Brain pericyte (primary cell): ENCODE results near the gene SWI5.
"Not testable (repeated sequence)": the region's sequence is repeated elsewhere in the genome, so short reads cannot be mapped to it uniquely, and the experiment has no call there.

Experiments
- DNase-seq: peaks from one replicate; pipeline ENCODE4 v3.0.0-alpha.2; 2012; ENCODE audit warnings: low read depth, low spot score

Gene SWI5

DNA sequence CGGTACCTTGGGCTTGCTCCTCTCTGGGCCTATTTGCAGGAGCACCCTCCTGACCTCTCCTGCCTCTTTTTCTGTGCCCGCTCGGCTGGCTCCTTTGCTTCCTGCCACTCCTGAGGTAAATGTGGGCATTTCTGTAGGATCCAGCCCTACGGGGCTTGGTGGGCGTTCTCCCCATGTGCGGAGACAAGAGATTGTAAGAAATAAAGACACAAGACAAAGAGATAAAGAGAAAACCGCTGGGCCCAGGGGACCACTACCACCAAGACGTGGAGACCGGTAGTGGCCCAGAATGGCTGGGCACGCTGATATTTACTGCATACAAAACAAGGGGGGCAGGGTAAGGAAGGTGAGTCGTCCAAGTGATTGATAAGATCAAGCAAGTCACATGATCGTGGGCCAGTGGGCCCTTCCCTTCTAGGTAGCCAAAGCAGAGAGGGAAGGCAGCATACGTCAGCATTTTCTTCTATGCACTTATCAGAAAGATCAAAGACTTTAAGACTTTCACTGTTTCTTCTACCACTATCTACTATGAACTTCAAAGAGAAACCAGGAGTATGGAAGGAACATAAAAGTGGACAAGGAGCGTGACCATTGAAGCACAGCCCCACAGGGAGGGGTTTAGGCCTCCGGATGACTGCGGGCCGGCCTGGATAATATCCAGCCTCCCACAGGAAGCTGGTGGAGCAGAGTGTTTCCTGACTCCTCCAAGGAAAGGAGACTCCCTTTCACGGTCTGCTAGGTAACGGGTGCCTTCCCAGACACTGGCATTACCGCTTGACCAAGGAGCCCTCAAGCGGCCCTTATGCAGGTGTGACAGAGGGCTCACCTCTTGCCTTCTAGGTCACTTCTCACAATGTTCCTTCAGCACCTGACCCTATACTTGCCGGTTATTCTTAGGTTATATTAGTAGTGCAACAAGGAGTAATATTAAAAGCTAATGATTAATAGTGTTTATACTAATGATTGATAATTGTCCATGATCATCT is 3.3 kb downstream of the SWI5 start:
- not testable (repeated sequence) for DNase-seq

DNA sequence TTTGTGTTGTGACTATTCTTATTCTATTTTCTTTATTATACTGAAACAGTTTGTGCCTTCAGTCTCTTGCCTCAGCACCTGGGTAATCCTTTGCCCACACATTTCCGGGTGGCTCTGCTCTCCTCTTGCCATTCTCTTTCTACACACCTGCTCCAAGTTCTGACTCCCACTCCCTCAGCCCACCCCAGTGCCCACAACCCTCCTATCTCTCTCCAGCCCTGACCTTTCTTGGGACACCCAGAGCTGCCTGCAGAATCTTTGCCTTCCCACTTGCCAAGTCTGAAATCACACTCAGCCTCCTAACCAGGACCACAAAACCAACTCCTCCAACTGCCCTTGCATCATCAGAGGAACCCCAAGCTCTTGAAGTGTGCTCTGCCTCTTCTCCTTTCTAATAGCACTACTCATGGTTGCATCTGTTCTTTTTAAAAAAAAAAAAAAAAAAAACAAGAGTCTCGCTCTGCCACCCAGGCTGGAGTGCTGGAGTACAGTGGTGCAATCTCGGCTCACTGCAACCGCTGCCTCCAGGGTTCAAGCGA is 4.1 kb downstream of the SWI5 start:
- no peak for DNase-seq

DNA sequence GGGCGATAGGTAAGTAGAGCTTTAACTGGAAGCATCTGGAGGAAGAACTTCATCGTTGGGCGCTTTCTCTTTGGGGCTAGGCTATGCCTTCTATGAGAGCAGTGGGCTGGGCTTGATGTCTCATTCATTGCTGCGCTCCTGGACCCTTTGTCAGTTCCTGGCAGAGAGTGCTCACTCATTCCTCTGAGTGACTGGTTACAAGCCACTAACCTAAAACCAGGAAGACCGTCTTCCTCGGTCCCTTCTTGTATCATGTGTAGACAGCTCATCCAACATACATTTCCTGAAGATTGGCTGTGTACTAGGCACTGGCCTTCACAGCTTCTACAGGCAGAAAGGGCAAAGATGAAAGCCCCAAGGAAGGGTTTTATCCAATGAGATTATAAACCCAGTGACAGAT is 6.4 kb downstream of the SWI5 start:
- no peak for DNase-seq

- DNase-seq, result no peak
Measured at GRCh38 chr9:128285033-128285784, 9.1 kb downstream of the SWI5 start.

DNA sequence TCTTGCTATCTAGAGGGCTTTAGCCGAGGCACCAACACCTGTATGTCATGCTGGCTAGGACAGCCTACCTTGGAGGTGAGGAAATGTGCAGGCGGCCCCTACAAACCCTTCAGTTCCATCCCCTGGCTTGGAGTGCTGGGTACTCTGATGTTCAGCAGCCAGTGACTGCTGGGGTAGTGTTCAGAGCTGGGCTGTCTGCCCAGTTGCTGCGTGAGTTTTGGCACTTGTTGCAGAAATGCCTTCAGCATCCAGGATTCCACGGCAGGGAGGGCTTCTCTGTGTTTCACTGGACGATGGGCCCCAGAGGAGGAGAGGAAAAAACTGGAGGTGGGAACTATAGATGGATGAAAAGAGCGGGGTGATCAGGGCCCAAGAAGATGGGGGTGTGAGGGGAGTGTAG is 10.4 kb downstream of the SWI5 start:
- no peak for DNase-seq

- no peak for DNase-seq
Measured at GRCh38 chr9:128288273-128289004, 12.4 kb downstream of the SWI5 start.

DNA sequence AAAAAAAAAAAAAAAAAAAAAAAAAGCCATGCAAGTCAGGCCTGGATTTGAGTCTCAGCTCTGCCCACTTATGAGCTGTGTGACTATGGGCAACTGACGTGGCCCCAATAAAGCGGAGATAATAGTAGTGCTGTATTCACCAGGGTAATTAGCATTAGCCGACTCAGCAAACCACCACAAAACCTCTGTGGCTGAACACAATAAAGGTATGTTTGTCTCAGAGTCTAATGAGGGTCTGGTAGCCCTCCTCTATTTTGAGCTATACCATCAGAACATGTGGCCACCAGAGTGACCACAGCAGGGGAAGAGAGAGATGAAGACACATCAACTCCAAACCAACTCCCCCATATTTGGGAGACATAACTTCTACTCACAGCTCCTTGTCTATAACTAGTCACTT is 15.9 kb downstream of the SWI5 start:
- DNase-seq, result no peak

DNA sequence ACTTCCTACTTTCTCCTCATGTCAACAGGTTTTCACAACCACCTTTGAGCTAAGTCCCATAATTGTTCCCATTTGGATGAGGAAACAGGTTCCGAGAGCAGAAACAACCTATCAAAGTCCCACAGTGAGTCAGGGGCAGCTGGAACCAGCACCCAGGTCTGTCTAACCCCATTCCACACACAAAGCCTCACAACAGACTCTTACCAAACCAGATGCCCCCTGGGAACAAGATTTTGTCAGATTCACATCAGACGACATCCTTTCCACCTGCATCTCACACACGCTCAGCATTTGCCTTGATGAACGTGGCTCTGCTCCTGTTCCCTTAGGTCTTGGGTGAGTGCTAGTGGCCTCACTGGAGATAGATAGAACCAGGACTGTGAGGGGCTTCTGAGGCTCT is 17.0 kb downstream of the SWI5 start:
- no peak for DNase-seq

DNA sequence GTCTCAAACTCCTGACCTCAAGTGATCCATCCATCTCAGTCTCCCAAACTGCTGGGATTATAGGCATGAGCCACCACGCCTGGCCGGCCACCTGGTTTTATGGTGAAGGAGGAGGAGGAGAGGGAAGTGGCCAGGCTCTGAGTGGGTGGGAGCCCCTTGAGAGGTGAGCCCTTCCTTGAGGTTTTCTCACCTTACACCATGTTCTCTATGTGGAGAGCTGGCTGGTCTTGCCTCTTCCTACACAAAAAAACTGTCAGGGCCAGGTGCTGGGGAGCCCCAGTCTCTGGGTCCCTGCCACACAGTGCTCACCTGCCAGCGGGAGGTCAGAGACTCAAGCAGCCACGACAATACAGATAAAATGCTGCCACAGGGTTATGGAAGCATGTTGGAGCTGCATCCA is 18.1 kb downstream of the SWI5 start:
- DNase-seq, result no peak

- no peak for DNase-seq
Measured at GRCh38 chr9:128296340-128297220, 20.5 kb downstream of the SWI5 start.

- no peak for DNase-seq
Measured at GRCh38 chr9:128297221-128297773, 21.2 kb downstream of the SWI5 start.

GRCh38 chr9:128298535-128299482 is 22.7 kb downstream of the SWI5 start:
- DNase-seq, result no peak

DNA sequence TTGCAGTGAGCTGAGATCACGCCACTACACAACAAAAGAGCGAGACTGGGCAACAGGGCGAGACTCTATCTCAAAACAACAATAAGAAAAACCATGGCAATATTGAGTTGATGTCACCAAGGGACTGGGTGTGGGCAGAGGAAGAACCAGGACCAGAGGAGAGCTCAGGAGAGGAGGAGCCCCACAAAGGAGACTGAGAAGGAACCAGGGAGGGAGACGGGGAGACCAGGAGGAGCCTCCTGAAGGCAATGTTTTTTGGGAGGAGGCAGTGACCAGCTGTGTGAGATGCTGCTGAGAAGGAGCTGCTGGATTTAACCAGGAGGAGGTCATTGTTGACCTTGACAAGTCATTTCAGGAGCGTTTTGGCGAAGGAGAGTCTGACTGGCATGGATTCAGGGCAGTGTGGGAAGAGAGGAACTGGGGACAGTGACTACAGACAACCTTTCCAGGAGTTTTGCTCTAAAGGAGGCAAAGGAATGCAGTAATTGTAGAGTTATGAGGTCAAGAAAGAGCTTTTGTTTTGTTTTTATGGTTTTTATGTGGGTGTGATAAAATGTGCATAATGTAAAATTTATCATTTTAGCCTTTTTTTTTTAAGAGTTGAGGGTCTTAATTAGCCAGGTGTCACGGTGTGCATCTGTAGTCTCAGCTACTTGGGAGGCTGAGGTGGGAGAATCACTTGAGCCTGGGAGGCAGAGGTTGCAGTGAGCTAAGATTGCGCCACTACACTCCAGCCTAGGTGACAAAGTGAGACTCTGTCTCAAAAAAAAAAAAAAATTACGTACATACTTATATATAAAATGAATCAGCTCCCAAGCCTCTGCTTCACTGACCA is 28.3 kb downstream of the SWI5 start:
- no peak for DNase-seq

- no peak for DNase-seq
Measured at GRCh38 chr9:128304971-128305288, 28.9 kb downstream of the SWI5 start.

GRCh38 chr9:128309551-128309950 is 33.5 kb downstream of the SWI5 start:
- DNase-seq, result no peak

- DNase-seq, result no peak
Measured at GRCh38 chr9:128310461-128310860, 34.4 kb downstream of the SWI5 start.

DNA sequence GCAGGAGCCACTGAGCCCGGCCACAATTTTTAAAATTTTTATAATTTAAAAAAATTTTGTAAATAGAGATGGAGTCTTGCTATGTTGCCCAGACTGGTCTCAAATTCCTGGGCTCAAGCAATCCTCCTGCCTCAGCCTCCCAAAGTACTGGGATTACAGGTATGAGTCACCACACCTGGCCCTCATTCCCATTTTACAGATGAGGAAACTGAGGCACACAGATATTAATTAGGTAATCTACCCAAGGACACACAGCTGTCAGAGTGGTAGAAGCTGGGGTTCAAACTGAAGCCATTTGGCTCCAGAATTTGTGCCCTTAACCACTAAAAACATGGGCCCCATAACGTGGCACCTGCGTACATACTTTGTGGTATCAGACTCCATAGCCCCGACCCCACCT is 38.6 kb downstream of the SWI5 start:
- DNase-seq, result no peak

DNA sequence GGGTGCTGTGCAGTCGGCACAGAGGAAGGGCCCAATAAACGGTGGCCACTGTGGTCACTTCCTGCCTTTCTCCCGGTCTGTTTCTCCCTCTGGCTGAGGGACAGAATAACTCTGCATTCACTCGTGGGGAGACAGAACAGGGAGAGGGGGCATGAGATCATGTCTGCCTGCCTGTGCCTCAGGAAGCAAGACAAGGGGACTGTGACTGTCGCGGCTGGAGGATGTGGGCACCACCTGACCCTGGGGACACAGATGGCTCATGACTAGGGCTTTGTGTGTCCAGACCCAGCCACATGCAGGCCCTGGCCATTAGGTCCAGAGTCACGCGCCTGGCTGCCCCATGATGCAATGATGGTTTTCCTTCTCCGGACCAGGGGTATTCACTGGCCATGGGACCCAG is 40.3 kb downstream of the SWI5 start:
- no peak for DNase-seq

- no peak for DNase-seq
Measured at GRCh38 chr9:128317629-128318028, 41.6 kb downstream of the SWI5 start.
